SU-DHL-6 (cell line): Measurements from ENCODE around the gene MAST4.

Experiments
- H2AFZ ChIP-seq: fragments of 200-600 bp; sonication (generic); 2 replicates; pipeline ENCODE4 v1.6.1; 2014; ENCODE audit warnings: low read depth, mild to moderate bottlenecking, moderate library complexity, mixed read lengths, antibody characterized with exemption, low read length; ENCODE audit not compliant: severe bottlenecking
- H3F3A ChIP-seq: fragments of 200-600 bp; shearing (Covaris generic); 2 replicates; pipeline ENCODE4 v1.6.0; 2016; ENCODE audit warnings: antibody characterized with exemption, mild to moderate bottlenecking; ENCODE audit not compliant: insufficient read depth
- H3K27ac ChIP-seq: fragments of 200-600 bp; sonication (generic); 2 replicates; pipeline ENCODE4 v1.5.1; 2016; ENCODE audit warnings: low read depth, mild to moderate bottlenecking, low read length, moderate library complexity, mixed read lengths
- H3K27me3 ChIP-seq: fragments of 200-600 bp; sonication (generic), shearing (Covaris generic); 2 replicates; pipeline ENCODE4 v1.6.0; 2014; ENCODE audit warnings: mild to moderate bottlenecking, low read length
- H3K36me3 ChIP-seq: fragments of 200-600 bp; sonication (generic); 2 replicates; pipeline ENCODE4 v1.6.1; 2014; ENCODE audit warnings: mild to moderate bottlenecking, low read length, mixed read lengths
- H3K4me2 ChIP-seq: fragments of 300-600, 200-600 bp; shearing (Covaris generic), sonication (generic); 2 replicates; pipeline ENCODE4 v1.6.0; 2014; ENCODE audit warnings: low read length, low read depth, mild to moderate bottlenecking; ENCODE audit not compliant: poor library complexity, severe bottlenecking
- H3K4me3 ChIP-seq: fragments of 200-600 bp; sonication (generic); 2 replicates; pipeline ENCODE4 v1.5.1; 2014; ENCODE audit warnings: antibody characterized with exemption, low read length, mild to moderate bottlenecking, mixed read lengths; ENCODE audit not compliant: insufficient read depth, poor library complexity, severe bottlenecking
- H3K79me2 ChIP-seq: fragments of 200-600 bp; sonication (generic); 2 replicates; pipeline ENCODE4 v1.6.1; 2014; ENCODE audit warnings: mild to moderate bottlenecking, low read length, moderate library complexity; ENCODE audit not compliant: insufficient read depth
- H3K9ac ChIP-seq: fragments of 200-600 bp; sonication (generic); 2 replicates; pipeline ENCODE4 v1.7.0; 2014; ENCODE audit warnings: mild to moderate bottlenecking, low read length
- H3K9me2 ChIP-seq: fragments of 200-600 bp; sonication (generic); replicated peaks from 2 replicates; pipeline ENCODE4 v1.6.1; 2014; ENCODE audit warnings: low read length; ENCODE audit not compliant: insufficient read depth
- H3K9me3 ChIP-seq: fragments of 200-600 bp; sonication (generic); 2 replicates; pipeline ENCODE4 v1.6.1; 2014; ENCODE audit warnings: low read length, mixed read lengths; ENCODE audit not compliant: insufficient read depth
- H4K20me1 ChIP-seq: fragments of 200-600 bp; sonication (generic); 2 replicates; pipeline ENCODE4 v1.6.1; 2014; ENCODE audit warnings: low read depth, mild to moderate bottlenecking, antibody characterized with exemption, low read length, moderate library complexity, mixed read lengths
- EZH2phosphoT487 ChIP-seq: fragments of 200-600 bp; sonication (generic), shearing (Covaris generic); conservative IDR thresholded peaks from 2 replicates; pipeline ENCODE4 v1.6.1; 2018; ENCODE audit warnings: mild to moderate bottlenecking, antibody characterized with exemption, low read length, moderate library complexity, mixed read lengths
- TF ChIP-seq, protein P1 (sequence below): fragments of 200-600 bp; sonication (generic); IDR thresholded peaks from one replicate; pipeline ENCODE4 v1.5.1; 2017; ENCODE audit warnings: antibody characterized with exemption, mild to moderate bottlenecking, low read length, moderate library complexity; ENCODE audit not compliant: insufficient read depth, poor library complexity, severe bottlenecking

The MAST4 gene

DNA sequence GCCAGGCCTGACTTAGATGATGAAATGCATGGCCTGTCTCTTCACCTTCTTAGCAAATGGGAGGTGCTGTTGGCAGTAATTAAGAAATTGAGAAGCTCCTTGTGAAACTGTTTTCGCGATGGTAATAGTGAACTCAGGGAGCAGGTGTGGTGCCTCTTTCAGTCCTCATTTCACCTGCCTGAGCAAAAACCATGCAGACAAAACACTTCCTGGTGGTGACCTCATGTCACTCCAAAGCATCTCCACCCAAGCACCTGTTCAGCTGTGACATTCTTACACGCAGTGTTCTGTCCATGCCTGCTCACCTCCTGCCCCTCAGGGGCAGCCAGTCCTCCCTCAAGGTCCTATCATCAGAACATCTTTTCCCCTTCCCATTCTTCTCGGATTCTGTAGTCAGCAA, 453.9 kb downstream of the MAST4 start:
- Histone ChIP-seq H3K27me3 (no peaks in the 10 kb centered on the region), H3K9ac (no peak overlapping the region), H3K4me3 (no peak overlapping the region), H3K9me3 (no peaks in the 10 kb centered on the region), H3K9me2 (no peaks in the 10 kb centered on the region), H4K20me1 (no peaks in the 10 kb centered on the region), H3K36me3 (no peaks in the 10 kb centered on the region), H2AFZ (no peak overlapping the region), H3K27ac (no peak overlapping the region), H3K4me2 (no peak overlapping the region), H3K79me2 (no peaks in the 10 kb centered on the region), H3F3A (no peaks in the 10 kb centered on the region)
- no peak for TF ChIP-seq EZH2phosphoT487
- TF ChIP-seq, protein P1, sequence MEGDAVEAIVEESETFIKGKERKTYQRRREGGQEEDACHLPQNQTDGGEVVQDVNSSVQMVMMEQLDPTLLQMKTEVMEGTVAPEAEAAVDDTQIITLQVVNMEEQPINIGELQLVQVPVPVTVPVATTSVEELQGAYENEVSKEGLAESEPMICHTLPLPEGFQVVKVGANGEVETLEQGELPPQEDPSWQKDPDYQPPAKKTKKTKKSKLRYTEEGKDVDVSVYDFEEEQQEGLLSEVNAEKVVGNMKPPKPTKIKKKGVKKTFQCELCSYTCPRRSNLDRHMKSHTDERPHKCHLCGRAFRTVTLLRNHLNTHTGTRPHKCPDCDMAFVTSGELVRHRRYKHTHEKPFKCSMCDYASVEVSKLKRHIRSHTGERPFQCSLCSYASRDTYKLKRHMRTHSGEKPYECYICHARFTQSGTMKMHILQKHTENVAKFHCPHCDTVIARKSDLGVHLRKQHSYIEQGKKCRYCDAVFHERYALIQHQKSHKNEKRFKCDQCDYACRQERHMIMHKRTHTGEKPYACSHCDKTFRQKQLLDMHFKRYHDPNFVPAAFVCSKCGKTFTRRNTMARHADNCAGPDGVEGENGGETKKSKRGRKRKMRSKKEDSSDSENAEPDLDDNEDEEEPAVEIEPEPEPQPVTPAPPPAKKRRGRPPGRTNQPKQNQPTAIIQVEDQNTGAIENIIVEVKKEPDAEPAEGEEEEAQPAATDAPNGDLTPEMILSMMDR = no peak

DNA sequence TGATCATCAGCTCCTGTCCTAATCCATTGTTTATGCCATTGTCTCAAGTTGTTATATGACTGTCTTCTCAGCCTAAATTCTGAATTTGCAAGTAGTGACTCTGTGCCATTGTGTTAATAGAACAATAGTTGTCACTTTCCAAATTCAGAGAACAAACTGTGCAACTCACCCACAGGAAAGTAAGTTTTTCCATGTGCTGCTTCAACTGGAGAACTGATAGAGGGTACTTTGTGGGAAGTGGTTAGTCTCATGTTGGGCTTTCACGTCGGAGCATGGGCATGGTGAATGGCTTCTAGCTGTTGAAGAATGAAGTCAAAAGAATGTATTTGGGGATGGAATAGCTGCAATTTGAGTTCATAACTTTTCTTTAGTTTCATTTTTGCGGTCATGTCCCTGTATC, 454.4 kb downstream of the MAST4 start:
- TF ChIP-seq, protein P1 = no peak
- TF ChIP-seq EZH2phosphoT487 = no peak

DNA sequence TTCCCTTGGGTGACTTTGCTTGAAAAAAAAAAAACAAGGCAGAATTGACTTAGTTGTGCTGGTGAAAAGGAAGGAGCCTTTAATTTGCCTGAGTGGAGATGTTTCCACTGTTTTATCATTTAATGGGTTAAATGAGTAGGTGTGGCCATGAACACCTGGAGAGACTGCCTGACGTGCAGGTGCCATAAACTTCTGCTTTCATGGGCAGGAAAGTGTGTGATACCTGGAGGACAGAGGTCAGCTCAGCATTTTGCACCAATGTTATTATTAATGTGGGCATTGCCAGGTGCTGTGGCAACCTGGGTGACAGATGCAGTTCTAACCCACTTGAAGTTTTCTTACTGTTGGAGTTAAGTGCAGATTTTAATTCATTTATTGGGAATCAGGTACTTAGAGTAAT, 455.0 kb downstream of the MAST4 start:
- Histone ChIP-seq H3K9ac (no peak overlapping the region), H3K79me2 (no peaks in the 10 kb centered on the region), H3K36me3 (no peaks in the 10 kb centered on the region), H4K20me1 (no peaks in the 10 kb centered on the region), H3K27ac (no peak overlapping the region), H3F3A (no peaks in the 10 kb centered on the region), H3K4me2 (no peak overlapping the region), H3K27me3 (no peaks in the 10 kb centered on the region), H2AFZ (no peak overlapping the region), H3K4me3 (no peak overlapping the region), H3K9me3 (no peaks in the 10 kb centered on the region), H3K9me2 (no peaks in the 10 kb centered on the region)
- TF ChIP-seq, protein P1 = no peak
- no peak for TF ChIP-seq EZH2phosphoT487

More for the DNA sequence above, 454.4 kb downstream of the MAST4 start:
- Histone ChIP-seq H3K4me2 (no peak overlapping the region), H3K79me2 (no peaks in the 10 kb centered on the region), H3K9ac (no peak overlapping the region), H2AFZ (no peak overlapping the region), H3K27ac (no peak overlapping the region), H3K4me3 (no peak overlapping the region), H3K27me3 (no peaks in the 10 kb centered on the region), H3K9me3 (no peaks in the 10 kb centered on the region), H3K36me3 (no peaks in the 10 kb centered on the region), H3F3A (no peaks in the 10 kb centered on the region), H3K9me2 (no peaks in the 10 kb centered on the region), H4K20me1 (no peaks in the 10 kb centered on the region)

DNA sequence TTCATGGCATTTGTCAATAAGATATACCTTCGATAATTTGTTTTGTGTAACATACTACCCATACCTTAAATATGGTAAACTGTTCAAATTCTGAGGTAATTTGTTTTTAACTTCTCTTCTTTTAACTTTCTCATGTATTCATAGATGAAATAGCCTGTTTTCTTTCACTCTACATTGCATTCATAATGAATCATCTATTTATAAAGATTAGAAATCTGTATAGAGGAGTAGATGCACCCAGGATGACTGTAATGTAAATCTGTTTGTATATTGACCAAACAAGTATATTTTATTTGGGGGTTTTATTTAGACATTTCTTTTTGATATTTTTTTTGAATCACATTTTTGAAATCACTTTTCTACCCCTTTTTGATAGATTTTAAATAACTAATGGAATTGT, 455.8 kb downstream of the MAST4 start:
- H3K9ac ChIP-seq = no peak overlapping the region
- no peaks in the 10 kb centered on the region for H3F3A ChIP-seq
- H3K27ac ChIP-seq = no peak overlapping the region
- H3K4me2 ChIP-seq = no peak overlapping the region
- H3K4me3 ChIP-seq = no peak overlapping the region
- H3K36me3 ChIP-seq = no peaks in the 10 kb centered on the region
- H3K27me3 ChIP-seq = no peaks in the 10 kb centered on the region
- H3K9me3 ChIP-seq = no peaks in the 10 kb centered on the region
- H3K9me2 ChIP-seq = no peaks in the 10 kb centered on the region
- H3K79me2 ChIP-seq = no peaks in the 10 kb centered on the region
- H4K20me1 ChIP-seq = no peaks in the 10 kb centered on the region
- no peak for TF ChIP-seq EZH2phosphoT487
- TF ChIP-seq, protein P1 = no peak
- no peak overlapping the region for H2AFZ ChIP-seq
